M059J (cell line): ENCODE results near the gene PCNX3. TPM values are rescaled to one million over a fixed set of nuclear protein-coding genes. Genes with fewer than 3 reads are reported as not detected.

ENCODE experiments used
- DNase-seq: peaks from one replicate; pipeline ENCODE4 v3.0.0-alpha.2; 2012; ENCODE audit warnings: low read depth
- total RNA-seq: library from RNA; depleted of rRNA; stranded (reverse); fragments of >200 nt; shearing (Covaris generic); gene quantifications from 2 replicates; pipeline ENCODE4 v1.2.3, GENCODE V29; 2014; rRNA removed

PCNX3 gene
- 16.5 and 26.0 TPM in 2 replicates for total RNA-seq

GRCh38 chr11:65615229-65615949 lies at the start of gene PCNX3:
PCNX3 (plus strand) TSS chr11:65615776; CDS start chr11:65616312, 536 bp downstream.
- DNase-seq: peak; percentile 100

GRCh38 chr11:65569164-65569972 lies 46.2 kb upstream of the PCNX3 start:
- DNase-seq: no peak

- DNase-seq: peak; percentile 98
Measured at GRCh38 chr11:65569973-65570918, 45.3 kb upstream of the PCNX3 start, which contains the start of gene ZNRD2. ZNRD2 (plus strand) TSS chr11:65570477; CDS start chr11:65570492, 15 bp downstream.

- no peak for DNase-seq
Measured at GRCh38 chr11:65571420-65571819, 44.2 kb upstream of the PCNX3 start.

GRCh38 chr11:65571940-65572339 lies 43.6 kb upstream of the PCNX3 start:
- DNase-seq: peak; percentile 74

- peak; percentile 85 for DNase-seq
Measured at GRCh38 chr11:65572356-65573051, 43.1 kb upstream of the PCNX3 start, which contains the start of gene FAM89B. FAM89B (plus strand) TSS chr11:65572538; CDS start chr11:65572670, 132 bp downstream.

- no peak for DNase-seq
Measured at GRCh38 chr11:65573391-65574079, 42.0 kb upstream of the PCNX3 start.

GRCh38 chr11:65574109-65574810 lies 41.3 kb upstream of the PCNX3 start:
- DNase-seq: peak; percentile 92

- DNase-seq: peak; percentile 50
Measured at GRCh38 chr11:65574811-65575567, 40.6 kb upstream of the PCNX3 start.

- DNase-seq: no peak
Measured at GRCh38 chr11:65575568-65576231, 39.9 kb upstream of the PCNX3 start, which contains the start of gene EHBP1L1. EHBP1L1 (plus strand) TSS chr11:65576053; CDS start chr11:65576303, 250 bp downstream.

- DNase-seq: no peak
Measured at GRCh38 chr11:65576232-65576866, 39.2 kb upstream of the PCNX3 start.

GRCh38 chr11:65576867-65577755 lies 38.5 kb upstream of the PCNX3 start:
- peak; percentile 91 for DNase-seq

- no peak for DNase-seq
Measured at GRCh38 chr11:65577756-65578109, 37.8 kb upstream of the PCNX3 start.

- DNase-seq: no peak
Measured at GRCh38 chr11:65578134-65578533, 37.4 kb upstream of the PCNX3 start.

GRCh38 chr11:65578667-65579066 lies 36.9 kb upstream of the PCNX3 start:
- no peak for DNase-seq

- DNase-seq: no peak
Measured at GRCh38 chr11:65579291-65579690, 36.3 kb upstream of the PCNX3 start.
